Stimulated activated CD8-positive, alpha-beta memory T cell treated with anti-CD3 and anti-CD28 coated beads, Interleukin-12 subunit alpha, Interleukin-12 subunit beta, amount 100 ng/mL, for 1 hour (primary cell): ENCODE measurements around the gene SLC6A5.

Experiments
- DNase-seq: peaks from one replicate; pipeline ENCODE4 v3.0.0-alpha.2; 2020; ENCODE audit warnings: low read depth

Gene SLC6A5

DNA sequence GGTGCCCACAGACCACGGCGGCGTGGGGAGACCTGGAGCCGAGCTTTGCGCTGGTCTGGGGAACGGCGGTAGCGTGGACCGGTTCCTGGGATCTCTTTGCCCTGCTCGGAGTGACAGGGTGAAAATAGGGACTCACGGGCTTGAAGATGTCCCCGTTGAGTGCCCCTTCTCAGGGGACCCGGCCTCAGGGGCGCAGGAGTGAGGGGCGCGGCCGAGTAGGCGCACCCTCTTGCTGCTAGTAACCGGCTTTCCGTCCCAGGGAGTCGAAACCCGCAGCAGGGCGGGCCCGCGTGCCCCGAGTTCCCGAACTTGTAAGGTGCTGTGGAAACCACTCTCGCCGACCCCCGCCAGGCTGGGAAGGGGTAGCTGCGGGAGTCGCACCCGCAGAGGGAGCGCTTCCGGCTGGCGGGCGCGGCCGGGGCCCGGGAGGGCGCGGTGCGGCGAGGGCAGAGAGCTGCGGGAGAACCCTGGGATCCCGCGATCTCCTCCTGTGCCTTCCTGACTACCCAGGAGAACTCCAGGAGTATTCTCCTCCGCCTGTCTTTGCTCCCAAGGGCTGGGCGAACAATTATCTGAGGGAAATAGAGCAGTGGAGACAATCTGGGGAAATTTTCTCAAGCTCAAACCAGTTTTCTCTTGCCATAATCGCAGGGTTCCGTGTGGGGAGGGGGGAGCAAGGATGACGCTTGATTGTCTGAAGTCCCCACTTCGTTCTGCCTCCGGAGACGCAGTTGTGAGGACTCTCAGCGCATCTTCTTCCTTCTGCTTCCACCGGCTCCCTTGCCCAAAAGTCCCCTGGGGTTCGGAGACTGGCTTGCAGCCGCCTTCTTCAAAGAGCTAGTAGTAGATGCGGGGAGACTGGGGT lies 70.6 kb downstream of the SLC6A5 start:
- no peak for DNase-seq

DNA sequence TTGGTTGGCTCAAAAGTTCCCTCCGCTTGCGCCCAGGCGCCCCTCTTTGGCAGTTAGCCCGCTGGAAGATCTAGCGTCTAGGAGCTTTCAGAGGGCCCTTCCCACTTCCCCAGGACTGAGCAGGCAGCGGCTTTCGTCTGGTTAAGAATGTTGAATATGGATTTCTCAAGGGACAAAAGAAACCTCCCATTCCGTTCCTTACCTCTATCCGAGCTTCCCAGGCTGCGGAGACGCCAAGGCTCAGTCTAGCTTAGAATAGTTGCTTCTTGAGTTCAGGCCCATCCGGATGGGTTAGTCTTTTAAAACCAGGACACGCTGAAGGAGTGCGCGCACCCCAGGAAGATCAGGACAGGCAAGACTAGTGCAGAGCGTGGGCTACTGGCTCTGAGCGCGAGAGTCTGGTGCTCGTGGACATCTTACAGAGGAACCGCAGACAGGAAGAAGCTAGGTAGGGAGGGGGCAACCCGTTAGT lies 71.6 kb downstream of the SLC6A5 start:
- no peak for DNase-seq

DNA sequence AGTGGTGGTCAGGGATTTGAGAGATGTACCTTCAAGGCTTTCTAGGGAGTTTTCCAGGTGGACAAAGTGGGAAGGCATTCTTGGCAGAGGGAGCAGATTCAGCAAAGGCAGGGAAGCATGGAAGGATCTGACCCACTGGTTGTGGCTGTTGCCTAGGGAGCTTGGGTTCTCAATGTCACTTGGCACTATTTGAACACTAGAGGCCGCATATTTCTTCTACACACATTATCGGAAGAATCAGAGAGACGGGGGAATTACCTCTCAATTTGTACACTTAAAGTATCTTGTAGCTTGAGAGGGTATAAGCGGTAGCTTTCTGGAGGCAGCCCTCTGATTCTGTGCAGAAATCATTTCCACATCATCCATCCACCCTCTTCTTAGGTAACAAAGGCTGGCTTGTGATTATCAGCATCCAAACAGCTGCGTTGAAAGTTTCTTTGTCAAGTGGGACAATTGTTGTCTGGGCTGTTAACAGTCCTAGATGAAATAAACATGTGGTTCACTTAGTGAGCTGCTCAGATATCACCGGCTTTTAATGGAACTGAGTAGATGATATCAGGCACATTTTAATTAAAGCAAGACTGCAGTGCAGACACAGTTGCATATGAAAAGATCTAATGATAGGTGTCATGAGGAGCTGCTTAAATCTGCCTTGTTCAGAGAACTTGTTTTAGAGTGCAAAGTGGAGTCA lies 72.6 kb downstream of the SLC6A5 start:
- DNase-seq = no peak

DNA sequence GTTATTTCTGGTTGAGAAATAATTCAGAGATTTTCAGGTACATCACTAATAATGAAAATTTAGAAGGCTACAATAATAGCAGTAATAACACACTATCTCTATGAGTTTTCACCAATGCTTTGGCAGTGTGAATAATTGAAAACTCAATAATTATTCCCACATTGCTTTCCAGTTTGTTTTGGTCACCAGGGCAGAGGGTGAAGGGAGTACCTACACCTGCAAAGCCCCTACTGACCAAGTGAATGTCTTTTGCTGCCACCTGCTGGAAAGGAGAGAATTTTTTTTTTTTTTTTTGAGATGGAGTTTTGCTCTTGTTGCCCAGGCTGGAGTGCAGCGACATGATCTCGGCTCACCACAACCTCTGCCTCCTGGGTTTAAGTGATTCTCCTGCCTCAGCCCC lies 73.2 kb downstream of the SLC6A5 start:
- DNase-seq = no peak

DNA sequence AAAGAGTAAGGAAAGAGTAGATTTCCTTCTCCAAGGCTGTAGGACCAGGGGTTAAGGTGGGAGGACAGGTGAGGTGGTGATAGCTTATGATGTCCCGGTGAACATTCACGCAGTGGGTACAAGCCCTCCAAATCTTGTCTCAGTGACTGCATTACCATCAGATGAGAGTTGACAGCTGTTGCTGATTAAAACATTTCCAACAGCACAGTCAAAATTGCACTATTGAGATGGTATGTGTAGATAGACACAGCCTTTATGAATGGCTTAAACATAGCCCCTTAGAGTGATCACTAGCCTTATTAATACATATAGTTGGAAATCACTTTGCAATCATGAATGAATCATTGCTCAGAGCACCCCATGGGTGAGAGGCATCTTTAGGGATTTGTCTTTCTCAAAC lies 77.2 kb downstream of the SLC6A5 start:
- no peak for DNase-seq

DNA sequence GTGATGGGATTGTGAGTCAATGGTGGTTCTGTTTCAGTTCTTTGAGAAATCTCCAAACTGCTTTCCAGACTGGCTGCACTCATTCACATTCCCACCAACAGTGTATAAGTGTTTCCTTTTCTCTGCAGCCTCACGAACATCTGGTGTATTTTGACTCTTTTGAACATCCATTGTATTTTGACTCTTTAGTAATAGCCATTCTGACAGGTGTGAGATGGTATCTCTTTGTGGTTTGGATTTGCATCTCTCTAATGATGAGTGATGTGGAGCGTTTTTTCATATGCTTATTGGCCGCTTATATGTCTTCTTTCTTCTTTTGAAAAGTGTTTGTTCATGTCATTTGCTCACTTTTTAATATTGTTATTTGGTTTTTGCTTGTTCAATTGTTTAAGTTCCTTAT lies 89.4 kb downstream of the SLC6A5 start:
- no peak for DNase-seq

DNA sequence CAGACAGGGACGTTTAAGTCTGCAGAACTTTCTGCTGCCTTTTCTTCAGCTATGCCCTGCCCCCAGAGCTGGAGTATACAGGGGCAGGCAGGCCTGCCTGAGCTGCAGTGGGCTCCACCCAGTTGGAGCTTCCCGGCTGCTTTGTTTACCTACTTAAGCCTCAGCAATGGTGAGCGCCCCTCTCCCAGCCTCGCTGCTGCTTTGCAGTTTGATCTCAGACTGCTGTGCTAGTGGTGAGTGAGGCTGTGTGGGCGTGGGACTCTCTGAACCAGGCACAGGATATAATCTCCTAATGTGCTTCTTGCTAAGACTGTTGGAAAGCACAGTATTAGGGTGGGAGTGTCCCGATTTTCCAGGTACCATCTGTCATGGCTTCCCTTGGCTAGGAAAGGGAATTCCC lies 108.5 kb downstream of the SLC6A5 start:
- DNase-seq = no peak
